Hematopoietic multipotent progenitor cell treated with erythropoietin and hydrocortisone succinate and interleukin-3 and kit ligand, for 4 days (in vitro differentiated cells): Measurements from ENCODE around the gene GHRHR.

Experiments
- DNase-seq: peaks from one replicate; pipeline ENCODE4 v3.0.0-alpha.2; 2015

GHRHR gene

DNA sequence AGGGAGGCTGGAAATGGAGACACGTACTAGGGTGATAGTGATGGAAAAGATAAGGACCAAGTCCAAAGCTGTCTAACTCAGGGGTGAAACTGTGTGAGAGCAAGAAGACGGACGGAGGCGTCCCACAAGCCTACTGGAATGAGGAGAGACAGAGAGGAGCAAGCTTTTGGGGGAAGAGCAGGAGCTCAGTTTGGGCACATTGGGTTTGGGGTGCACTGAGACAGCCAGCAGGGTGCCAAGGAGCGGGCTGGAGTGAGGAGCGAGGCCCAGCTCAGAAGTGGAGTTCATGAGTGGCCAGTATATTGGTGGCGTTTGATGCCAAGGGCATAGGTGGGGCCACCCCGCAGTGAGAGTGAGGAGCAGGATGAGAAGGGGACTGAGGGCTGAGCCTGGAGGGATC, 22.6 kb downstream of the GHRHR start:
- DNase-seq = no peak

DNA sequence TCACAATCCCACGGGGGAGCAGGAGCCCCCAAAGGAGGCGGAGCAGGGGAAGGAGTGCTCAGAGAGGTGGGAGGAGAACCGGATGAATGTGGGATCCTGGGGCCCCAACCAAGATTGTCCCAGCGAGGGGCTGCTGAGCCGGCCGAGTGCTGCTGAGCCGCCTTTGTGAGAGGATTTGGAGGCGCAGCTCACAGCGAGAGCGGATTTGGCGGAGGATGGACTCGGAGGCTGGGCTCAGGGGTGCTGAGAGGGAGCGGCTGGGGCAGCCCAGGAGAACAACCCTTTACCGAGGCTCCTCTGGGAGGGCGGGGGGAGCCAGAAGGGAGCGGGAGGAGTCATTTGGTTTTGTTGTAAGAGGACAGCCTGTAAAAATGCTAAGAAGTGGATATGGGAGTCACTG, 23.0 kb downstream of the GHRHR start:
- no peak for DNase-seq

DNA sequence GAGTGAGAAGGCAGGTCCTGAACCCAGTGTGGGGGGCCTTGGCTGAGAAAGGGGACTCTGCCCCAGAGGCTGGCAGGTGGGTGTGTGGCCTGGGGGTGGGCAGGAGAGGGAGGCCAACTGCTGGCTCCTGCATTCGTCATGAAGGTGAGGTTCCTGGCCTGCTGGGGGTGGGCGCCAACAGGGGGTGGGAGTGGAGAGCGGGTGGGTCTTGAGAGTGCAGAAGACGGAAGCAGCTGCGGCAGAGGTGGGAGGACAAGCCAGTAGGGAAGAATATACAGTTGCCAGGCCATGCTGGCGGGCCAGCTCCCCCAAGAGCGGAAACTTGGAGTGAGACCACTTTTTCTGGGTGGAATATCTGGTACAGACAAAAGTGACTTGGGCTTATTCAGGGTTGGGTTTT, 23.4 kb downstream of the GHRHR start:
- DNase-seq = no peak

DNA sequence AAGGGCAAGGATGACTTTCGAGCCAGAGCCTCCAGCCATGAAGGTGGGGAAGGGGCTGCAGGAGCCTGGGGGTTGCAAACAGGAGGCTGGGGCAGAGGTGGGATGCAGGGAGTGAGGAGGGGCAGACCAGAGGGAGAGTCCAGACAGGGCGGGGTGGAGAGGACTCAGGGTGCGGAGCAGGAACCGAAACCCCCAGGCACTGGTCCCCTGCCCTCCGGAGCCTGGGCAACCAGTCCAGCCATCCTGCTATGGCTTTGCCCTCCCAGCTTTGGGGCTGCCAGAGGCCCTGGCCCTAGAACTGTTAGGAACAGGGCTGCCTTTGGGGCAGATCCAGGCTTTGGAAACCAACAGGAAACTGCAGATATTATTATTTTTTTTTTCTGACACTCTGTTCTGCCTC, 24.2 kb downstream of the GHRHR start:
- DNase-seq = no peak

DNA sequence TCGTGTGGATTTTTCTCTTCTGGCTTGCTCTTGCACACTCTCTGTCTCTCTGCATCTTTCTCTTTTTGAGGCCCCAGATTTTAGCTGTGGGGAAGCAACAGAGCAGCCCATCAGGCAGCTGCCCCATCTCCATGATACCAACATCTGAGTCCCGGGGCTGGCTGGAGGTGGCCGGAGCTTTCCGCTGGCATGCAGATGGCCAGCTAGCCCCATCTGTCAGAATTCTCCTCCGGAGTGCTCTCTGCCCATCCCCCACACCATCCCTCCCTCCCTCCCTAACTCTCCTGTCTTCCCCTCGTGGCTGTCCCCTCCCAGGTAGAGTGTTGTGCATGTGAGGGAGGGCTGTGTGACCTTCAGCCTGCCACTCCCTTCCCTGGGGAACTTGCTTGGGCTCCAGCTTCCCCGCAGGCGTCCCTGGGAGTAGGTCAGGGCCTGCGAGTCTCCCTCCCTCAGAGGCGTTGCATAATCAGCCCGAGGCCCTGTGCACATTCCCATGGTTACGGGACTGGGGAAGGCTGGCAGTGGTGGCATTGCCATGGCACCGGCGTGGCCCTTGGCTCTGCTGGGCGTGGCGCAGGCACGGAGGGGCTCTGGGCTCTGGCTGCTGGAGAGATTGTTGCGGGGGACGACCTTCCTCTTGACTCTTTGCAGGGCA, 24.7 kb downstream of the GHRHR start:
- DNase-seq = no peak

DNA sequence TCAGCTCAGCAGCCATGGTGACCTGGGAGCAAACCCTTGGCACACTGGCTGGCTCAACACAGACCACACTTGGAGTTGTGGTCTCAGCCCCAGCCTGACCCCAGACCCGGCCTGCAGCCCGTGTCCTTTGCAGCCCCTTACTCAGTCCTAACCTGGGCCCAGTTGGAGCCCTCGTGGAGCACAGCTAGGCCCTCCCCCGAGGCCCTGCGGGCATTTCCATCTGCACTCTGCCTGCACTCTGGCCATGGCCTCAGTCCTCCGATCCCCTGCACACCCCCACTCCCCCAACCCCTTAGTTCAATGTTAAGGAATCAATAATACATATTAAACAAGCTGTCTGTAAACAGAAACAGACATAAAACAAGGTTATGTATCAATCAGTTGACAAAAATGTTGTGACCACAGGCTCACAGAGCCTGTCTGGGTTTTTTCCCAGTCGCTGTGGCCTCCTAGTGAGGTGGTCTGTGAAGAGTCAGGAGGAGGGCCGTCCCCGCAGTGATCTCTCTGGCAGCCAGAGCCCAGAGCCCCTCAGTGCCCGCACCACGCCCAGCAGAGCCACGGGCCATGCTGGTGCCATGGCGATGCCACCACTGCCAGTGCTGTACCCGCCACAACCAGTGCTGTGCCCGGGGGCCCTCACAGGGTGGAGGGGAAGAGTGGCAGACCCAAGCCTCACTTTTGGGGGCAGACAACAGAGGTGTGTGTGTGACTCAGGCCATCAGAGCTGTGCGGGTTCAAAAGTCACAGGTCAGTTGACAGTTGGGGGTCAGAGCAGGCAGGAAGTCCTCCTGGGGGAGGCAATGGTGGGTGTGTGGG, 25.5 kb downstream of the GHRHR start:
- DNase-seq = no peak

DNA sequence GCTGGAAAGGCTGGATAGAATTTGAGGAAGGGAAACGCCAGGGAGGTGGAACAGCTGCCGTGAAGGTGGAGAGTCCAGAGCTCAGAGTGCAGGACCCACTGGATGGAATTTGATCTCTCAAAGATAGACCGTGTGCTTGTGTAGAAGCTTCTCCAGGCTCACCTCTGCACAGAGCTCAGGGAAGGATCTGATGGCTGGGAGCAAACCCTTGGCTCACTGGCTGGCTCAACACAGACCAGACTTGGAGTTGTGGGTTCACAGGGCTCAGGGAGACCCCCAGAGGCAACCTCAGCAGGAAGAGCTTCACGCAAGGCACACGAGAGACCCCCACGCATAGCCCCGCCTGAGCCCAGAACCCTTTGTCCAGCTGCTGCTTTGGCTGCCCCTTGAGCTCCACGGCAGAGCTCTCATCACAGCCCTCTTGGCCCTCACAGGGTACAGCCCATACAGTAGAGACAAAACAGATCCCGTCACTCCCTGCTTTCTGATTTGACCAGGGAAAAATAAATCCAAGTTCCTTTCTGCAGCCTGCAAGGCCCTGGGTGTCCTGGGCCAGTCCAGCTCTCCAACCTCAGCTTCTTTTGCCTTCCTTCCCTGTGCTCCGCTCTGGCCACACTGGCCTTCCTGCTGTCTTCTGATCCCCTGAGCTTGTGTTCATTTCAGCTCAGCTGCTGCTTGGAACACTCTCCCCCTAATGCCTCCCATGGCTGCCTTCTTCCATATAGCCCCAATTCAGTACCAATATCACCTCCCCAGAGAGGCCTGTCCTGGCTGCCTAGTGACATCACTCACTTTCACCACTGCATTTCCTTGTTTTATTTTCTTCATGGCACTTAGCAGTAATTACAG, 26.3 kb downstream of the GHRHR start:
- no peak for DNase-seq

DNA sequence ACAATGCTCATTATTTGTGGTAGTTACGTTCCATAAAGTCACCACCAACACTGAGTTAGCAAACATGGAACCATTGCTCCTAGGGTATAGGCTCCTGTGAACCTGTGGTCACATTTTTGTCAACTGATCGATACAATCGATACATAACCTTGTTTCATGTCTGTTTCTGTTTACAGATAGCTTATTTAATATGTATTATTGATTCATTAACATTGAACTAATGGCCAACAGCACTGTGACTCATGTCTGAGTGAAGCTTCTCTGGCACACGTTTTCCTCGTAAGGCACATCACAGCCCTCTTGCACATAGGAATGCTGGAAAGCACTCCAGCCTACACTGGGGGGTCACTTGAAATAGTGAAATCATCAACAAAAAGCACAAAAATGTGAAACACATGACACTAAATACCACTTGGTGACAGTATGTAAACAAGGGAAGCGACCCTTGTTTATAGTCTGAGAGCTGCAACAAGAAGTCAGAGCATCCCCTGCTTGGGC, 27.0 kb downstream of the GHRHR start:
- DNase-seq = no peak

DNA sequence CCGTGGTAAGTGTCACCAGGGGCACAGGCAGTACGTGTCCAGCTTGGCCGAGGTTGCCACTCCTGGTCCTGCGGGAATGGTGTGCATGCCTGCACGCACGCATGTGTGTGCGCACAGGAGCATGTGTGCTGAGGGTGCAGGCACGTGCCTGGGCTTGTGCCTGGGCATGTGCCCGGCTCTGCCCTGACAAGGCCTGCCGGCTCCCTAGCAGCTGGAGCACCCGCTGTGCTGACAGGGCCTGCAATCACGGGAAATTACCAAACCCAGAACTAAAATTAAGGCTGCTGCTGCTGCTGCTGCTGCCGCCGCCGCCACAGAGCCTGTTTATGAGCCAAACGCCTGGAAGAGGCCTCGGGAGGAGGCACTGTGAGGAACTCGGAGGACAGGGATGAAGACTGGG, 28.7 kb downstream of the GHRHR start:
- no peak for DNase-seq

DNA sequence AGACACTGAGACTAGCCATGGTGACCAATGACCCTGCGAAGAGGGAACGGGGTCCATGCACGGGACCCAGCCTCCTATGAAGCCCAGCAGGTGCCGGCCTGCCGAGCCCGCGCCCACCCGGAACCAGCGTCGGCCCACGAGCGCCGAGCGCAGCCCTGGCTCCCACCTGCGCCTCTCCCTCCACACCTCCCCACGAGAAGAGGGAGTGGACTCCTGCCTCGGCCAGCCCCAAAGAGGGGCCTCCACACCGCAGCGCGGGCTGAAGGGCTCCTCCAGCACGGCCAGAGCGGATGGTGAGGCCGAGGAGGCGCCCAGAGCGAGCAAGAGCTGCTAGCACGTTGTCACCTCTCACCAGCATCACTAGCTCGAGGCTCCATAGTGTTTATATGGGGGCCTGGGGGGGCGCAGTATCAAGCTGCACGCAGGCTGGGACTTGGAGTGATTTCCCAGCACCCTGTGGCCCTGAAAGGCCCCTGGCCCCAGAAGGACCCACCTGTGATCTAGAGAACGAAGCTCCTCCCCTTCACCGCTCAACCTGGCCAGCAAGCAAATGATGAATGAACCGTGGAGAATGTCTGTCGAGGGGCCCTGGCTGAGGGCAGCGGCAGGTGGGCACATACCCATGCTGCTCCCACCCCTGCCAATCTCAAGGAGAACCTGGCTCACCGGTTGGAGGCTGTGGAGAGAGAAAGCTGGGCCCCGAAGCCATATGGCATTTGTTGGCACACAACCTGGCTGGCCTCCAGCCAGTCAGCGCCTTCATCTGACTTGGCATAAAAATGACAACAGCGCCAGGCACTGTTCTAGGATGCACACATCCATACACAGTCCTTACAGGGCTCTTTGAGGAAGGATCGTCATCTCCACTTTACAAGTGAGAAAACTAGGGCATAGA, 30.7 kb downstream of the GHRHR start:
- no peak for DNase-seq

DNA sequence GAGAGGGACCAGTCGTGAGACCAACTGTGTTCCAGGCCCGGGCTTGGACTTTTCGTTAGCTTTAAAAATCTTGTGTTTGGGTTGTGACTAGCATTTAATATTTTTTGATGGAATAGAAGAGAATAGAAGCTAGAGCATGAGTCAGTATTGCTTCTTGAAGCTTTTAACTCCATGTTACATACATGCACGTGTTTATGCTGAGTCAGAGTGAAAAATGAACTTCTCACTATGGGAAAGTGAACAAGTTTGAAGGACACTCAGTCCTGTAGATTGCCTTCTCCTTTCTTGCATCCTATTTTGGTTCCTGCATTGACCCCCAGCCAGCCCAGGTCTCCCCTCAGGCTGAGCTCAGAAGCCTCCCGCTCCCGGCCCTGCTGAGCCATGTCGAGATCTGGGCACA, 31.8 kb downstream of the GHRHR start:
- DNase-seq = no peak

DNA sequence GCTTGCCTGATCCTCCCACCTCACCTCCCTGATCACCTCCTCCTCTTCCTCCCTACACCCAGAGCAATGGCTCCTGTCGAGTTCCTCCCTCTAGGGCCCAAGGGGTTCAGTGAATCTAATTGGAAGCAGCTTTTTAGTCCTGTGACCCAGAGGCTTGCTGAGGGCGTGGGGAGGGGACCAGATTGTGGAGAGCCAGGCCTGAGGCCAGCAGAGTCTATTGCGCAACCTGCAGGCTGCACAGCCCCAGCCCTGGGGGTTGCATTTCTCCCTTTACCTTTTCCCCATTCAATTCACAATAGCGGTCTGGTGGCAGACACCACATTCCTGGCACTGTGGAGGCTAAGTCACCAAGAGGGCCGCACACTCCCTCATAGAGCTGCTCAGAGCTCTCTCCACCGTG, 32.5 kb downstream of the GHRHR start:
- DNase-seq = no peak

DNA sequence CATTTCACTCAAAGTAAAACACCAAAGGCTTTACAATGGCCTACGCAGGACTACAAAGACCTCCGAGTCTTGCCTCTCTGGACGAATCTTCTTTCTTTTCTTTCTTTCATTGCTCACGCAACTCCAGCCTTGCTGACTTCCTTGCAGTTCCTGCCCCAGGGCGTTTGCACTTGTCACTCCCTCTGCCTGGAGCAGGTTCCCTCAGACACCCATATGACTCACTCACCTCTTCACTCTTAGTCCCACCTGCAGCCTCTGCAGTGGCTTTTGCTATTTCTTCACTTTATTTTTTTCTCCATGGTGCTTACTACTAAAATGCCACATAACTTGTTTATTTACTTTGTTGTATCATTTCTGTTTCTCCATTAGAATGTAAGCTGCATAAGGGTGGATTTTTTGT, 33.1 kb downstream of the GHRHR start:
- DNase-seq = no peak

DNA sequence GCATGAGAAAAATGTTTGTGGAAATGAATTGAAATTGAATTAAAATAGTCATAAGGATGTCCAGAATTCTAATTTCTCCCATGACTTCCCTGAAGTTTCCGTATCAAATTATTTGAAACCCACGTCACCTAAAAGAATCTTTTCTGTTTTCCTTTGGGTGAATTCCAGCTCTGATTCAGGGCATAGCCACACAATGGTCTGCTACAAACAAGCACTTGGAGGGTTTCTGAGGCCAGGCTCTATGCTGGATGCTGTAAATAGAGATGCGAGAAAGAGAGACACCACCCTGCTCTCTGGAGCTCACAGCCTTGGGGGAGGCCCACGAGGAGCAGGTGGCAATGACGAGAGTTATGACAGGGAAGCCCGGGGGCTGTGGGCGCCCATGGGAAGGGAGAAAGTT, 33.6 kb downstream of the GHRHR start:
- DNase-seq = no peak

DNA sequence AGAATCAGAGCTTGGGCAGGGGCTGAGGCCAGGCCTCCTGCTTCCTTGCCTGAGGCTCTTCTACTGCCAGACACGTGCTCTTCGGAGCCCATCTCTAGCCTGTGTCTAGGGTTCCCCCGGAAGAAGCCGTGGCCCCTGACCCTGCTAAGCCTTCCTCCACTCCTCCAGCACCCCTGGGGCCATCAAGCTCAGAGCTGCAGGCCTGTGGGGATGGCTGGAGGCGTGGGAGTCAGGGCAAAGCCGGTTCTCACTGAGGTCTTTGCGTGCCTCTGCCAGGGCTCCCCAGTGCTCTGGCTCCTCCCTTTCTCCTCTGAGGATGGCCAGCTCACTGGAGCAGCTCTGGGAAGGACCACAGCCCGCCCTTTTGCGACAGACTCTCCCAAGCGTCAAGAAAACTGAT, 34.4 kb downstream of the GHRHR start:
- no peak for DNase-seq

DNA sequence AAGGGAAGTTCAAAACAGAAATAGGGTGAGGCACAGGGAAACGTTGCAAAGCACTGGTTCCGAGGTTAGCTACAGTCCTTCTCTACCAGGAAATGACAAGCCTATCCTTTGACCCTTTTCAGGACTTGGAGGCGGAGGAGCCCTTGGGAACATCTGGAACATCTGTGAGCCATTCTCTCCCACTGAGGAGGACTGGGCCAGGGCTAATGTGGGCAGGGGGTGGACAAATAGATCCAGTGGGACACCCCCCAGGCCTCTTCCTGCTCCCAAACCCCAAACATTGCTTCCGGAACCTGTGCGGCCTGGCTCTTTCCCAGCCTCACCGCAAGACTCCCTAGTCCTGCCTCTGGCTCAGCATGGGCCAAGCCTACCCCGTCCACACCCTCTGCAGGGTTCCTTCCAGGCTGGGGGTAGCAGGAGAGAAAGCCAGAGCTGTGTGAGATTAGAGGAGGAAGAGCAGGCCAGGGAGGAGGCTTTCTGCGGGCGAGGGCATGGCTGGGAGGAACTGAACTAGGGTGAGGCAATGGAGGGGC, 36.5 kb downstream of the GHRHR start:
- DNase-seq = peak; percentile 28

DNA sequence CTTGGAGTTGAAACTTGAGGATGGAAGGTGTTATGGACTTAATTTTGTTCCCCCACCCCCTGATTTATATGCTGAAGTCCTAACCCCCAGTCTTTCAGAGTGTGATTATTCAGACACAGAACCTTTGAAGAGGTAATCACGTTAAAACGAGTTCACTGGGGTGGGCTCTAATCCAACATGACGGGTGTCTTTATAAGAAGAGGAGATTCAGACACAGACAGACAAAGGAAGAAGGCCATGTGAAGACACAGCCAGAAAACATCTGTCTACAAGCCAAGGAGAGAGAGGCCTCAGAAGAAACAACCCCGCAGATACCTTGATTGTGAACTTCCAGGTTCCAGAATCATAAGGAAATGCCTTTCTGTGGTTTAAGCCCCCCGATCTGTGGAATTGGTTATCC, 37.0 kb downstream of the GHRHR start:
- no peak for DNase-seq

DNA sequence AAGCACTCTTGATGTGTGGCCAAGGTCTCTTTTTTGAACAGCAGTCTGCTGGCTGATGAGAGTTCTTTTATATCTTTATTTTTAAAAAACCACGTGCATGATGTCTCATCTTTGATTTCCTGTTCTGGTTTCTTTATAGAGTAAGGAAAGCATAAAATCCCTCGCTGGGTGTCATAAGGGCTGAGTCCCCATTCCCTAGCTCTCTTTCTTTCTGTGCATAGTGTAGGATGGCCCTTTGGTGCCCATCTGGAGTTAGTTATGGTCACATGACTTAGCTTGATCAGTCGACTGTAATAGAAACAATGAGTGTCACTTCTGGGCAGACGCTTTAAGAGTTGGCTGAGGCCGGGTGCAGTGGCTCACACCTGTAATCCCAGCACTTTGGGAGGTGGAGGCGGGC, 38.5 kb downstream of the GHRHR start:
- DNase-seq = no peak

DNA sequence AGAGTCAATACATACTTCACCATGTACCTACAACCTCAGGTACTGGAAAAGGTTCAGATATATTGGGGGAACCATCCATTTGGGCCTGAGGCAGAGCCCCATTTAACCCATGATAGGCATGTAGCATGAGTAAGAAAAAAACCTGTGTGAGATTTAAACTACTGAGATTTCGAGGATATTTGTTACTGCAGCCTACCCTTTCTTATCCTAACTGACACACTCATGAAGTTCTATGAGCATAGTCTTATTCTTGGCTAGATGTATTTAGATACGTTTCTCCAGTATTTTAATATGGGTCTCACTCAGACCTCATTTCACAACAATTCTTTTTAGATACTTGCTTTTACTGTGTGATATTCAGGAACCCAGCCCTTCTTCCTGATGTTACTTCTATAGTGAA, 39.3 kb downstream of the GHRHR start:
- DNase-seq = no peak

DNA sequence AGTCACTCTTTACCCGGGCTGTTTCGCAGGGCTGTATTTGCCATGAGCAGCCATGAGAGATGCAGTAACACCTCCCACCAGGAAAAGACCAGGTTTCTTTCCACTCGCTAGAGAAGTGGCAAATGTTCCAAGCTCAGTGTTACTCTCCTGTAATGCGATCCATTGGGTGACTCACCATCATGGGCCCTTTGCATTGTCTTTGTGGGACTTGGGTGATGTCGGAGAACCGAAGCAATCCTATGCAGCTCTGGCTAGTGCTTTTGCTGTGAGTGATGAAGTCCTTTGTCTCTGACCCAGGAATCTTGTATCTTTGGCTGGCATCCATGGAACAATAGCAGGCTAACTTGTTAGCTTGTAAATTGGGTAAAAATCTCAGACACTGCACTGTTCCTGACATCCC, 40.0 kb downstream of the GHRHR start:
- DNase-seq = no peak

DNA sequence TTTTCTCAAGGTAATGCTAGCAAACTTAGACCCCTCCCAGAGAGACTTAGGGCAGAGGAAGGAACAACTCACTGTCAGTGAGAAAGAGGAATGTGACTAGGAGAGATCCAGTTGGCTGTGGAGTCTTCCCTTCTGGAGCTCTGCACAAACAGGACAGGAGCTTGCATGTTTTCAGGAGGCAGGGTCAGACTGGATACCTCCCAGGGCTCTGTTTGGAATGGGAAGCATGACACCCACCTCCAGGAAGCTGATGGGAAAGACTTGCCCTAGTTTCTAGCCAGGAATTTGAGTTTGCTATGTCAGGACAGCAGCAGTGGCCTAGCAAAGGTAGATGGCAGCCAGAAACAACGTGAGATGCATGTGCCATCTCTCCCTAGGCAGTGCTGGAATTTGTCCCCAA, 40.6 kb downstream of the GHRHR start:
- DNase-seq = no peak

DNA sequence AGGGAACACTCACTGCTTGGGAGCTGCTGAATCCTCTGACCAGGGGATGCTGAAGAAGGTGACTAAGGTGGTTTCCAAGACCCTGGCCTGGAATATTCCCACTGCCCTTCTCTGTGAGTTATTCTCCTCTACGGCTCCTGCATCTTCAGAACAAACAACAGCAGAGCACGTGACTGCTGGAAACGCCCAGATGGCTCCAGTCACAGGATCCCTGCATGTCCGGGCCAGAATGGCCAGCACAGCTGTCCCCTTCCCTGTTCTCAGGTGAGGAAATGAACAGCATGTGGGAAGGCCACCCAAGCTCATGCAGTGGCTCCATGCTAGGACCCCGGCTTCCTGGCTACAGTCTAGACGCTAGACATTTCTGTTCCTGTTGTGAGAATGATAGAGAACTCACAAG, 43.1 kb downstream of the GHRHR start:
- DNase-seq = no peak
